Stimulated activated naive CD4-positive, alpha-beta T cell treated with Interleukin-2 at 50 U/mL for 16 hours (primary cell): Measurements from ENCODE around the gene VPS18.

Experiments used
- DNase-seq: peaks from one replicate; lab custom pipeline; 2025; lab: John Stamatoyannopoulos, UW

The VPS18 gene

DNA sequence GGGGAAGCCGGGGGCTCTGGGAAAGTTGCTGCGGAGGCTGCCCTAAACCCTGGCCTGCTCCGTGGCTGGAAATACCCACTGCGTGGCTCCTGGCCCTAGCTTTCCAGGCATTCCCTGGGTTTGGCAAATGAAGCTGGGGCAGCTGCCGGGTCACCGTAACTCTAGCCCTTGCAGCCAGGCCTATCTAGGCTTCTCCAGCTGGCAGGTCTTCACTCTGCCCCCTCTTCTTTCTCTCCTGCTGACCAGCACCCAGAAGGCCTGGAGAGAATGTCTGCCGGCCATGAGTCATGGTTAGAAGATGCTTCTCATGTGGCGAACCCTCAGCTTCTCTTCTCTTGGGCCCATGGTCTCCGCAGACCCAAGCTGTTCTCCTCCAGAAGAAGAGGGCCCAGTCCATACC is 29.3 kb downstream of the VPS18 start:
- no peak for DNase-seq

DNA sequence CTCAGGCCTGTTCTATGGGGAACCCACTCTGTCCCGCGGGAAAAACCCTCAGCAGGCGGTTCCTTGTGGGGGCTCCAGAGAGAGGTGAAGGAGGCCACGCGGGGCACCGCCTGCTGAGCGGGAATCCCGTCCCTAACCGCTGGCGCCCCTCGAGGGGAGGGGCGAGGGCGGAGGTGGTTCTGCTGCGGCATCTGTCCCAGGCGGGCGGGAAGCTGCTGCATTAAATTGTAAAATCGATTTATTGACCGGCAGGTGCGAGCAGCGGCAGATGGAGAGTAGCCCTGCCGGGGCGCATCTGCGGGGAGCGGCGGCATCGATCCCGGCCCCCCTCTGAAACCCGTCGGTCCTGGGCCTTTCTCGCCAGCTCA is 31.2 kb downstream of the VPS18 start:
- DNase-seq, result no peak

DNA sequence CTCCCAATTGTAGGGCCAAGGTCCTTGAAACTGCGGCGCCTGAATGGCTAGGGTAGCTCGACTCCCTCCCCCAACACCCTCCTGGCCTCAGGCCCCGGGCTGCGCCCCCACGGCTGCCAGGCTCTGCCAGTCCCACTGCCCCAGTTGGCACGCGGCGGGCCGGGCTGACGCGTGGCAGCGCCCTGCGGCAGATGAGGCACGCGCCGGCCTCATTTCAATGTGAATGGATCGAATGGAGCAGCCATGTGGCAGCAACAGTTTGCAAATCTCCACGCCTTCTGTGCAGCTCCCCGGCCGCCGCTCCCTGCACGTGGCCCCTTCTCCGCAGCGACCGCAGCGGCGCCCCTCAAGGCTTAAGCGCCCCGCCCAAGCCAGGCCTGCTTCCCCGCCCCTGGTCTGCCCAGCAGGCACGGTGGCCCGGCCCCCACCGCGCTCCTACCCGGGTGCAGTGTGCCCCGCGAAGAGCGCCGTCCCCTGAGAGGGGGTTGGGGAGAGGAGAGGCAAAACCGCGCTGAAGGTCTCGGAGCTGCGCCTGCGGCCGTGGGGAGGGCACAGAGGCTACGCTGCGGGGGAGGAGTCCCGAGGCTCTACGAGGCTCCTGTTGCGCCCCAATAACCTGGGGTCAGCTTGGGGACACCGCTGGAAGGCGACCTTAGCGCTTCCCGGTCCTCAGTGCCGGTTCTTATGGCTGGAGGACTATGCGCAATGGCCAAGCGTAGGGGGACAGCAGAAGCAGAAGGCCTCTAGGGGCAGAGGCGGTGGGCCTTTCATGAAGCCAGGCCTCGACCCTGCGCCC is 31.8 kb downstream of the VPS18 start:
- DNase-seq, result peak; percentile 10

DNA sequence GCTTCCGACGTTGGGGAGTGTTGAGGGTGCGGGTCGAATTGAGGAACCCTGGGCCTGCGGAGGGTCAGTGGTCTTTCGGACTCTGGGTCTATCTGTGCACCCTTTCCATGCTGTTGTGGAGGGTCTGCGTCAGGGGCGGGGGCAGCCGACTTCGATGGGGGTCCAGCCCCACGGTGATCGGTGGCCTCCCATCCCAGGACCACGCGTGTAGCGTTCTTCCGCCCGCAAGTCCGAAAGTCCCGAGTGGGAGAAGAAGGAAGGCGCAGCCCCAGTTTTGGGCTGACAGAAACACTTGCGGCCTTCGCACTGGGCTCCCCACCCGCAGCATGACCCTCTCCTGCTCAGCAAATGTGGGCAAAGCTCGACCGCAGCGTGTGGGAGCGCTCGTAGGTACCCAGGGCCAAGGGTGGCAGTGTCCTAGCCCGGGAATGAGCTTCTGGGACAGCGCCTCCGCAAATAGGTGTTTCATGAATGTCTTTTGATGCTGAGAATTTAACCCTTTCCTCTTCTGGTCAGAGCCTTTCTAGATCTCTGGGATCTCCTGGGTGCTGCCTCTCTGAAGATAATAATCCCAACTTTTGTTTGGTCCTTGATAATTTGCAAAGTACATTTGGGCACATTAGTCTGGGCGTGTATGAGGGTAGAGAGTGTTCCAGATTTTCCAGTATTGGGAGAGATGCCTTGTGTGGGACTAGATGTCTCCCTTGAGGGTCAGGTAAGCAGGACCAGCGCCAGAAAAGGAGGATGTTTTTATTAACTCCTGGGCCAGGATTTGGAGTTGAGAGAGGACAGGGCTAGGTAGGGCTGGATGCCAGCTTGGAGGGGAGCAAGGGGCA is 32.6 kb downstream of the VPS18 start:
- DNase-seq, result no peak

DNA sequence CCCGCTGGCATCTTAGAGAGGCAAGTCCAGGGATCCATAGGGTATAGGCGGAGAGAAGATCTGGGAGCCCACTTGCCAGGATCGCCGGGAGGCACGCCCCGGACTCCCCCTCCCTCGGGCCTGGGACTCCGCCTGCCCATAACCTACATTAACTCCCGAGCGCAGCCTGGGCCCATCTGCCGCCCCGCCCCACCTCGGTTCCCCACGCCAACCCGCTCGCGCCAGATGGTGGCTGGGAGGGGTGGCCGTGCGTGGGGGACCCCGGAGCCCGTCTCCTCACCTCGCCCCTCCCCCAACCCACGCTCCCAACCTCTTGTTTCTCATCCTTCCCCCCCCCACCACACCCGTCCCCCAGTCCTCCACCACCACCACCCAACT is 33.2 kb downstream of the VPS18 start:
- DNase-seq, result no peak

DNA sequence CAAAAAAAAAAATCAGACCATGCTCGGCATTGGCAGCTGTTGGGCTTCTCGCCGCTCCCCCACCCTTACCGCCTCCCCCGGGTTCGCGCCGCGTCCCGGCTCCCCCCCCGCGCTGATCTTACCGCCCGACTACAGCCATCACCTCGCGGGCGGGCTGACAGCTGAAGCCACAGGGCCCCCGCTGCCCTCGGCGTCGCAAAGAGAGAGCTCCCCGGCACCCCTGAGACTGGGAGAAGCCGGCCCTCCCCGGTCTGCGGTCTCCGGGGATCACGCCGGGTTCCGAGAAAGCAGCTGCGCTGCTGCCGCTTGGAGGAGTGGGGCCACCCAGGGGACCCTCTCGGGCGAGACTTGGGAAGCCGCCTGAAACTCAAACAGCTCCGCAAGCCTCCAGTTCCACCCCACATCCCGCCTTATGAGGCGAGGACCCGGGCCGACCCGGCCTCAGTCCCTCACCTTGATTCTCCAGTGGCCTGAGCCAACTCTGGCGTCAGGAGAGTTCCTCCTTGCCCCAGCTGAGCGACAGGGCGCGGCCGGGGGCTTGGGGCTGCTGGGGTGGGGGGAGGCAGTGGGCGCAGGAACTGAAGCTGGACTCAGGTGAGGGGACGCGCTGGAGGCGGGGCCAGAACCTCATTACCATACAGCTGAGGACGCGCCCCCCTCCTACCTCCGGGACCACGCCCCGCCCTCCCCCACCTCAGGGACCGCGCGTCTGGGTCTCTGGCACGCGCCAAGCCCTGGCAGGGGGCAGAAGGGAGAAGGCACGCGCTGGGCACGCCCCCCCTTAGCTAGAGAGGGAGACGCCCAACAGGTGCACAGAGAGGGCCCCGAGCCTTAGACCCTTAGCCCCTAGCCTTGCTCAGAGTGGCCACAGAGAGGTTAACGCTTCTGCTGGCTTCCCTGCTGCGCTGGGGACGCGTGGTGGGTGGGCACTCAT is 33.9 kb downstream of the VPS18 start:
- peak; percentile 6 for DNase-seq

DNA sequence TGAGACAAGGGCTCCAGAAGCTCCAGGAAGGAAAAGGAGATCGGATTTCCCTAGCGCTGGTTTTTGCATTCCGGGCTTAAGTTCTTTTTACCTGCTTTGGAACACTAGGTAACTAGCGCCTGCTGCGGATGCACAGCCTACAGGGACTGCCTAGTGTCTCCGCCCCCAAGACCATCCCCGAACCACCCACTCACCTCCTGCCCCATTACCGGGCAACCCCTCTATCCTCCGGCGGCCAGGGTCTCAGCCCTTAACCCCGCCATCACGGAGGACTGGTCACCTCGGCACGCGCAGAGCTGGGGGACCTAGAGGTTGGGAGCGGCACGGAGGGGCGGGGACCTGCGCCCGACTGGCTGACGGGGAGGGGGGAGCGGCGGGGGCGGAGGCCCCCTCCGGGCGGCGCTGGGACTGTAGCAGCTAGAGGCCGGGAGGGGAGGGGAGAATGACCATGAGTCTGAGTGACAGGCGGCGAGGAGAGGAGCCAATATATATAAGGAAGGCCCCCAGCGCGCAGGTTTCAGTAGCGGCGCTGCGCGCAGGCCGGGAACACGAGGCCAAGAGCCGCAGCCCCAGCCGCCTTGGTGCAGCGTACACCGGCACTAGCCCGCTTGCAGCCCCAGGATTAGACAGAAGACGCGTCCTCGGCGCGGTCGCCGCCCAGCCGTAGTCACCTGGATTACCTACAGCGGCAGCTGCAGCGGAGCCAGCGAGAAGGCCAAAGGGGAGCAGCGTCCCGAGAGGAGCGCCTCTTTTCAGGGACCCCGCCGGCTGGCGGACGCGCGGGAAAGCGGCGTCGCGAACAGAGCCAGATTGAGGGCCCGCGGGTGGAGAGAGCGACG is 34.8 kb downstream of the VPS18 start, which contains the start of gene DLL4:
Gene DLL4 (plus strand): TSS at position 520 of the 839 bp plus-strand sequence. CDS start 329 bp downstream, outside the sequence.
- DNase-seq, result peak; percentile 41

DNA sequence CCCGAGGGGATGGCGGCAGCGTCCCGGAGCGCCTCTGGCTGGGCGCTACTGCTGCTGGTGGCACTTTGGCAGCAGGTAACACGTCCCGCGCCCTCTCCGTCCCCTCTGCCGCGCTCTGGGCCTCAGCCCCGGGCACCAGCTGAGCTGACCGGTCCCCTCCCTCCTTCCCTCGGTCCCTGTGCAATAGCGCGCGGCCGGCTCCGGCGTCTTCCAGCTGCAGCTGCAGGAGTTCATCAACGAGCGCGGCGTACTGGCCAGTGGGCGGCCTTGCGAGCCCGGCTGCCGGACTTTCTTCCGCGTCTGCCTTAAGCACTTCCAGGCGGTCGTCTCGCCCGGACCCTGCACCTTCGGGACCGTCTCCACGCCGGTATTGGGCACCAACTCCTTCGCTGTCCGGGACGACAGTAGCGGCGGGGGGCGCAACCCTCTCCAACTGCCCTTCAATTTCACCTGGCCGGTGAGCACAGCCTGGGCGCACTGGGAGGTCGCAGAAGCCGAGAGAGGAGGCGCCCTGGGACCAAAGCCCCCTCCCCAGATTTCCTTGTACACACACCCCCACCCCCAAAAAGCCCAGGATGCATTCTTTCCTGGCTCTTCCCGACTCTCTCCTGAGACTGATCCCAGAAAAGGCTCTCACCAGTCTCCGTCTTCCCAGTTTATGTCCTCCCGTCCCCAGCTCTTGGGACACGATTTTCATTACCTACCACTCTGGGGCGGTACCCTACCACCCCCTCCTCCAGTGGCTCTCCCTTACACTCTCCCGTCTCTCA is 35.6 kb downstream of the VPS18 start:
- DNase-seq, result no peak

DNA sequence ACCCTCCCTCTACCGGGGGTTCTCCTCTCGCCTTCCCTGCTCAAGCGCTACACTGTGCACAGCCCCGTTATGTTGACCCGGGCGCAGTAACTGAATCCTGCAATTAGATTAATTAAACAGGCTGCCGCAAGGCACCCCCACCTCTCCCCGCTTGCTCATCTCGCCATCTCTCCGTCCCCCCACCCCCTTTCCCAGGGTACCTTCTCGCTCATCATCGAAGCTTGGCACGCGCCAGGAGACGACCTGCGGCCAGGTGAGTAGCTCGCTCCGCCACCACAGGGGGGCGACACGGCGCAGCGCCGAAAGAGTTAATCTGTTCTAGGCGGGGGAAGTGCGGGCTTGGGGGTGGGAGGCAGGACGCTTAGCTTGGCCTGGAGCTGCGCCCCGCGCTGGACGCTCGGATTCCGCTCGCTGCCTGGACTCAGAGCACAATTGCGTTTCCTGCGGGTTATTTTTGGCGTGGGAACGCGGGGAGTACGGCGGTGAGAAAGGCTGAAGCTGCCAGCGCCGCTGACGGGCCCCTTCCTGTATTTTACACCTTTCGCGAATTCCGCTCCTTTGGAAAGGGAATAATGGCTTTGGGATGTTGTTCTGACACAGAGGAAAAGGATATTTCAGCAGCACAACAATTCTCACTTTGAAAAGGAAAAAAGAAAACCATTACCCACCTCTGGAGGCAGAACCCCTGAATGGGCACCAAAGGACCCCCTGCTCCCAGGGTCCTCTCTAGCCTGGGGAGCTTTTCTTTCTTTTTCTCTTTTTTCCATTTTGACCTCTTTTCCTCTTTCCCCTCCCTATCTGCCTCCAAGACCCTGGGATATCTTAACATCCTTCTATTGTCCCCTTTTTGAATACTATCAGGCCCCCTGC is 36.4 kb downstream of the VPS18 start:
- peak; percentile 34 for DNase-seq

DNA sequence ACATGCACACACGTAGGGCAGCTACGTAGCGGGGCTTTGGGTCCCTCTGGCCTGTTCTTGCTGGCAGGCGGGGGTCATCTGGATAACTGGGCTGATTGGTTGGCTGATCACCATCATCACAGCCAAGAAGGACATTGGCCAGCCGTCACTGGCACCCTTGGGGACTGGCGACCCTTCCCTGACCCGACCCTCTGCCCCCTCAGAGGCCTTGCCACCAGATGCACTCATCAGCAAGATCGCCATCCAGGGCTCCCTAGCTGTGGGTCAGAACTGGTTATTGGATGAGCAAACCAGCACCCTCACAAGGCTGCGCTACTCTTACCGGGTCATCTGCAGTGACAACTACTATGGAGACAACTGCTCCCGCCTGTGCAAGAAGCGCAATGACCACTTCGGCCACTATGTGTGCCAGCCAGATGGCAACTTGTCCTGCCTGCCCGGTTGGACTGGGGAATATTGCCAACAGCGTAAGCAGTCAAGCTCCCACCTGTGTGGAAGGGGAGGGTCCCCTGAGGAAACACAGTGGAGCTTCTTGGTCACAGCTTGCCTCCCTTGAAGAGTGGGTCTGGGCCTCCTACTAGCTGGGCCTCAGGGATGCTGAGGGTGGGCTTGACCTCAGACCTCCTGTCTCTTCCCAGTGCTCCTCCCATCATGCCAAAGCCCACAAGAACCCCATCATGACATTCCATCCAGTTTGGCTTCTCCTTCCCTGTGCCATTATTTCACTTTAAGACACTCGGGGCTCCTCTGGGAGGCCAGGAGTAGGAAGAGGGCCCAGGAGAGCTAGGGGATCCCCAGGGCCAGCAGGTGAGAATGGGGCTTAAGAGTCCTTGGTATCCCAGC is 37.3 kb downstream of the VPS18 start:
- no peak for DNase-seq

DNA sequence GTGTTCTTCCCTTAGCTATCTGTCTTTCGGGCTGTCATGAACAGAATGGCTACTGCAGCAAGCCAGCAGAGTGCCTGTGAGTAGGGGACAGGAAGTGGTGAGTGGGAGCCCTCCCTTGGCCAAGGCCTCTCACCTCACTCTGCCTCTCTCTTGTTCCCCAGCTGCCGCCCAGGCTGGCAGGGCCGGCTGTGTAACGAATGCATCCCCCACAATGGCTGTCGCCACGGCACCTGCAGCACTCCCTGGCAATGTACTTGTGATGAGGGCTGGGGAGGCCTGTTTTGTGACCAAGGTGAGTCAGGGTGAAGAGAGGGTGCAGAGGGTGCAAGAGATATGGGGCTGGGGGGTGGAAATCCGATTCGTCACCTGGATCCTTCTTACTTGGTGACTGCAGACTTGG is 37.9 kb downstream of the VPS18 start:
- no peak for DNase-seq

DNA sequence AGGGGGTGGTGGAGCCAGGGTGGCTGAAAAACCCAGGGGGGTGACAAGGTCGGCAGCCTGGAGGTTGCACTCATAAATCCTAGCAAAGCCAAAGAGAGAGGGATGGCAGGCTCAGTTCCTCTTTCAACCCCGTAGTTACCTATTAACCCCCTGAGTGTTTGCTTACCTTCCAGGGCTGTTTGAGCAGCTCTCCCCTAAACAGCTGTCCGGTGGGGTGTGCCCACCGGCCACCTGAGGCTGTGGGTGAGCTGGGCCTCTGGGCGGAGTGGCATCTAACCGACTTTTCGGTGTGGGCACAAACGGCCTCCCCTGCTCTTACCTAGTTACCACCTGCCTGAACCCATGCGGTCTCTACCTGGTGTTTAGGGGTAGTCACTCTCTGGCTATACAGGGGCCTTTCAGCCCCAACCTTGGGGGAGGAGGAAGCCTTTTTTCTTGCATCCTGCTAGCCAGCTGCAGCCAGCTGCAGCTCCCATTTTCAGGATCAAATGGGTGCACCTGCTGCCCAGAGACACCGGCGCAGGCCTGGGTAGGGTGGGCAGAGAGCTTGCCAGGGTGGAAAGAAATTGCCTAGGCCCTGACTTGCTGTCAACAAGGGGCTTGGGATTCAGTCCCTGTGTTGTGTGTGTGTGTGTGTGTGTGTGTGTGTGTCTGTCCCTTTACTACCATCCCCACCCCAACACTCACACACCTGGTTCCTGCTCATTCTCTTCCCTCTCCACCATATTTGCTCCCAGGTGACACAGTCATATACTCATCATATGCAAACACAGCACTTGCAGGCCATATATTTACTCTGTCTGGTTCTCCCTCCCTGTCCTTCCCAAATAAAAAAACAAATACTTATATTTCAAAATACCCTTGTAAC is 38.6 kb downstream of the VPS18 start:
- DNase-seq, result no peak

DNA sequence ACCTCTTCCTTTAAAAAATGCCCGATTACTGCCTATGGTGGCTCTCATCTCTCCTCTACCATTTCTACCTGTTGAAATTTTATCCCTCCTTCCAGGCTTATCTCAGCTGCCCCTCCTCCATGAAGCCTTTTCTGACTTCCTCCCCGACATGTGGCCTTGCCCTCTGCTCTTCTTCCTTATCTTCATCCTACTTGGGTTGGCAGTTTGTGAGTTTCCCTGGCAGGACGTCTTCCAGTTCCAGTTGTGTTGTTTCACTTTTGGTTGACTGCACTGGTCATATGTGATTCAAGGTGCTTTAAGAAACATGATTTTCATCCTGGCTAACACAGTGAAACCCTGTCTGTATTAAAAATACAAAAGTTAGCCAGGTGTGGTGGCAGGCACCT is 39.3 kb downstream of the VPS18 start:
- no peak for DNase-seq

DNA sequence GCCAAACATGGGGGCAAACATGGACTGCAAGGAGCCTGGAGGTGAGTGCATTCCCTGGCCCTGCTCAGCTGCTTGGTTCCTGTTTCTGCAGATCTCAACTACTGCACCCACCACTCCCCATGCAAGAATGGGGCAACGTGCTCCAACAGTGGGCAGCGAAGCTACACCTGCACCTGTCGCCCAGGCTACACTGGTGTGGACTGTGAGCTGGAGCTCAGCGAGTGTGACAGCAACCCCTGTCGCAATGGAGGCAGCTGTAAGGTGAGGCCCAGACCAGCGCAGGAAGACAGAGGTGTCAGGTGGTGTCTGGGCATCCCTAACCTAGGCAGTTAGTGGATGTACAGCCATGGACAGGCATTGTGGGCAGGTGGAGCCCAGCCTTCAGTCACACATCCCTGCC is 40.2 kb downstream of the VPS18 start:
- DNase-seq, result no peak

DNA sequence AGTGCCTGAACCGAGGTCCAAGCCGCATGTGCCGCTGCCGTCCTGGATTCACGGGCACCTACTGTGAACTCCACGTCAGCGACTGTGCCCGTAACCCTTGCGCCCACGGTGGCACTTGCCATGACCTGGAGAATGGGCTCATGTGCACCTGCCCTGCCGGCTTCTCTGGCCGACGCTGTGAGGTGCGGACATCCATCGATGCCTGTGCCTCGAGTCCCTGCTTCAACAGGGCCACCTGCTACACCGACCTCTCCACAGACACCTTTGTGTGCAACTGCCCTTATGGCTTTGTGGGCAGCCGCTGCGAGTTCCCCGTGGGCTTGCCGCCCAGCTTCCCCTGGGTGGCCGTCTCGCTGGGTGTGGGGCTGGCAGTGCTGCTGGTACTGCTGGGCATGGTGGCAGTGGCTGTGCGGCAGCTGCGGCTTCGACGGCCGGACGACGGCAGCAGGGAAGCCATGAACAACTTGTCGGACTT is 42.0 kb downstream of the VPS18 start:
- DNase-seq, result no peak

DNA sequence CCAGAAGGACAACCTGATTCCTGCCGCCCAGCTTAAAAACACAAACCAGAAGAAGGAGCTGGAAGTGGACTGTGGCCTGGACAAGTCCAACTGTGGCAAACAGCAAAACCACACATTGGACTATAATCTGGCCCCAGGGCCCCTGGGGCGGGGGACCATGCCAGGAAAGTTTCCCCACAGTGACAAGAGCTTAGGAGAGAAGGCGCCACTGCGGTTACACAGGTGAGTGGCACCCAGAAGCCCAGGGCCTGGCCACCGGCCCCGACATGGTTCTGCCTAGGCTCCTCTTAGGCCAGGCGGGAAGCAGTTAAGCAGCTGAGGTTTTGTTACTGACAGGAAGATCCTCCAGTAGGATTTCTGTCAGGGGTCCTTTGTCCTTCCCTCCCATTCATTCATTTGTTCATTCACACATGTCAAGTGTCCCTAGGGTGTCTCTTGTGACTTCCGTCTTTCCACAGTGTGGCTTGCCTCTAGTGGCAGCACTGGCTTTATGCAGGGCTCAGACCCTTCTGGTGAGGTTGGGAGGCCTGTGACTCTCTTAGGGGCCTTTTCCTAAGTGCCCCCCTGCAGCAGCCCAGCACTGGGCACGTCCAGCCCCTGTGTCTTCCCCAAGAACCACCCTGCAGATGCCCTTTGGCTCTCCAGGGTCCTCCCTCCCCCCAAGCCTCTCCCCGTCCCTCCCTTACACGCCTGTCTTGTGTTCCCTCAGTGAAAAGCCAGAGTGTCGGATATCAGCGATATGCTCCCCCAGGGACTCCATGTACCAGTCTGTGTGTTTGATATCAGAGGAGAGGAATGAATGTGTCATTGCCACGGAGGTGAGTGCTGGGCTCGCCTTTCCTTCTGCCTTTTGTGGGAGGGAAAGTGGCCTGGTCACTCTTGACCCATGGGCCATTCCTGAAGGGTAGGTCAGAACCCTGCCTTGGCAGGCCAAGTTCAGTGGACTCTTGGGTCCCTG is 42.7 kb downstream of the VPS18 start:
- DNase-seq, result no peak
